HG03039 (cell line): Measurements from ENCODE around the gene KCNB1.

Experiments used
- ATAC-seq: cut with Tn5 transposase; IDR thresholded peaks from one replicate; pipeline ENCODE4 v1.9.1; 2021; ENCODE audit warnings: mild to moderate bottlenecking, moderate library complexity; ENCODE audit not compliant: unreplicated experiment

The KCNB1 gene

GRCh38 chr20:49471397-49471796, 11.1 kb downstream of the KCNB1 start:
- no peak for ATAC-seq

- ATAC-seq: no peak
These were observed 11.5 kb downstream of the KCNB1 start for GRCh38 chr20:49470922-49471321.

- ATAC-seq: no peak
These were observed 13.4 kb downstream of the KCNB1 start for GRCh38 chr20:49469060-49469459.

DNA sequence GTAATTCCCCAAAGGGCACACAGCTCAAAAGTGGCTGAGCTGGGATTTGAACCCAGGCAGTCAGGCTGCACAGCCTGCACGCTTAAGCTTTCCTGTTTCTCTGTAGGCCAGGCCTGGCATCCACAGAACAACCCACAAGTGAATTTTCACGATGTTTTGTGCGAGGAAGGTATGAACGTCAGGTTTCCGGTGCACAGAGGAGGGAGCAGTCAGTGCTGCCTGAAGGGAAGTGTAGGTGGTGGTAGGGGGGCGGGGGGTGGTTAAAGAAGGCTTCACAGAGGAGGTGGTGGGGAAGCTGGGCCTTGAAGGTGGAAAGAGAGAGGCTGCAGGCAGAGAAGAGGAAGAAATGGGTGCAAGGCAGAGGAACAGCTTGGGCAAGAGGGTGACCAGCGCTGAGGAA, 14.1 kb downstream of the KCNB1 start:
- no peak for ATAC-seq

GRCh38 chr20:49466114-49466912, 16.2 kb downstream of the KCNB1 start:
- ATAC-seq: no peak

DNA sequence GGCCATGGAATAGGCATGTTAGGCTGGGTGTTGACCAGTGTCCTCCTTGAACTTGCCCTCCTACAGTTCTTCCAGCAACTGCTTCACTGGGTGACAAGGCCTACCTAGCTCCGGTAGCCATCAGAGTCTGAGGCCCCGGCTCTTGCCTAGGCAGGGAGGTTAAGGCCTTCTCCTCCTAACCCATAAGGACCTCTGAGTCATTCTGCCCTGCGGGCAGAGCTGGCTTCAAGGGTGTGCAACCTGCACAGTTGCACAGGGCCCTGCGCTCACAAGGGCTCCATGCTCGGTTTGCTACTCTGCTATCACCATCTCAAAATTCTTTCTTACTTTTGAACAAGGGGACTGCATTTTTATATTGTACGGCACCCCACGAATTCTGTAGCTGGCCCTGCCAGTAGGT, 17.9 kb downstream of the KCNB1 start:
- ATAC-seq: no peak

GRCh38 chr20:49462626-49463025, 19.8 kb downstream of the KCNB1 start:
- ATAC-seq: no peak

- ATAC-seq: no peak
These were observed 20.4 kb downstream of the KCNB1 start for GRCh38 chr20:49461894-49462620.

DNA sequence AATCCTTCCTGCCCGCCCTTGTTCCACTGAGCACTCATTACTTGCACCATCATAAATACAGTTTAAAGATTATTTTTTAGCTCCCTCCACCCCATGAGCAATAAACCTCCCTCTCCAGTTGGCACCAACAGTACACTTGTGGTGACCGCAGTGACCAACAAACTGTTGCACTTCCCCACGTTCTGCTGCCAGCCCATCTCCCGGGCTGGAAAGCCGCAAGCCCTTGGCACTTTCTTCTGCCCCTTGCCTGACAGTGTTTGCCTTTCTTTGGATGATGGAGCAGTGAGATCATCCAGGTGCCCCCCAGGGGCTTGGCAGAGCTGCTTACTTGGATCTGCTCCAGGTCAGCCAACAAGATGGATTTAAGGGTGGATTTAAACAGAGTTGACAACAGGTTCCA, 21.6 kb downstream of the KCNB1 start:
- ATAC-seq: no peak

DNA sequence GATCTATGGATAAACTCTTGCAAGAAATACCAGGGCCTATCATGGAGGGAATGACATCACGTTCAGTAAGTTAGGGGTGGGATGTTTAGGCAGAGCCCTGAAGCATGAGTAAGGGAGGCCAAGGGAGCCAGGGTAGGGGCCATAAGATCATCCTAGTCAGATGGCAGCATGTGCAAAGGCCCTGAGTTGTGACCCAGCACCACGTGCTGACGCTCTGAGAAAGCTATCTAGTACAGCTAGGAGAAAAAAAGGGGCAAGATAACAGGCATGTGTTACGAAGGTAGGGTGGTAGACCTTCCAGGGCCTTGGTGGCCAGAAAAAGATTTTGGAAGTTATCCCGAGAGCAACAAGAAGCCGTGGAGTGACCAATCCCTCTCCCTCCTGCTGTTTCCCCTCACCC, 22.3 kb downstream of the KCNB1 start:
- ATAC-seq: no peak

GRCh38 chr20:49459684-49460083, 22.8 kb downstream of the KCNB1 start:
- ATAC-seq: no peak

DNA sequence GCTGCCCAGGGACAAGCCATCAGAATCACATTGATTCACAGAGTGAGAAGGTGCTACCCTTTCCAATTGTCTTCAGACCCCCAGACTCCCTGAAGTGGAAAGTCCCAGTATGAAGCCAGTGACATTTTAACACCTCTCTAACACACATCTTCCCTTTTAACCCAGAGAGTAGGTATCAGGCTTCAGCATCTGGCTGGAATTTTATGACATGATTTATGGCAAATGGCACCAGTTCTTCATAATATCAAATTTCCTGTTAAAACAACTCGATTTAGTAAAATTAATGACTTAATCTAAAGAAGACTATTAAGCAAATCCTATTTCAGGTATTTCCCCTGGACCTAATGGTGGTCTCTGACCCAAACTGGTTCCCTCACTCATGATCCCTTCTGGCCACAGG, 25.0 kb downstream of the KCNB1 start:
- no peak for ATAC-seq

DNA sequence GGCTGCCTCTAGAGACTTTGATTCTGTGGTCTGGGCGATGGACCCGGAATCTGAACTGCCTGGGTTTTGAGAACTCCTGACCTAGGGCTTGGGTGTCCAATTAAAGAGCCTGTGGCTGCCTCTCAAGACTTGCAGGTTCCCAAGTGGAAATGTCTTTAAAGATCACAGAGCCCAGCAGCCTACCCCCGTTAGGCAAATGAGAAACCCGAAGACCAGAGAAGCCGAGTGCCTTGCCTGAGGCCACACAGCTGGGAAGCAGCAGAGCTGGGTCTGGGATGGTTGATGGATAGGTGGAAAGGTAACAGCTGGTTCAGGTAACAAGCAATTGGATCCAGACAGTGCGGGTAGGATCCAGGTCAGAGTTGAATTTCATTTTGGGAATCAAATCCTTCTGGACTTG, 25.8 kb downstream of the KCNB1 start:
- ATAC-seq: no peak

DNA sequence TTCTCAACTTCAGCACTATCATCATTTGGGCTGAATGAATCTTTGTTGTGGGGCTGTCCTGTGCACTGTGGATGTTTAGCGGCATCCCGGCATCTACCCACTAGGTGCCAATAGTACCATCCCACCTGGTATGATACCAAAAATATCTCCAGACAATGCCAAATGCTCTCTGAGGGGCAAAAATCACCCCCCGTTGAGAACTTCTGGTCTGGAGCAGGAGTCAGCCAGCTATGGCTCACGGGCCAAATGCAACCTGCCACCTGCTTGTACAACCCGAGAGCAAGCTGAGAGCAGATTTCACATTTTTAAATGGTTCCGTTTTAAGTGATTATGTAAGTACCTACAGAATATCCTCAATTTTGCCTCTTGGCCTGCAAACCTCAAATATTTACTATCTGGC, 26.8 kb downstream of the KCNB1 start:
- no peak for ATAC-seq

DNA sequence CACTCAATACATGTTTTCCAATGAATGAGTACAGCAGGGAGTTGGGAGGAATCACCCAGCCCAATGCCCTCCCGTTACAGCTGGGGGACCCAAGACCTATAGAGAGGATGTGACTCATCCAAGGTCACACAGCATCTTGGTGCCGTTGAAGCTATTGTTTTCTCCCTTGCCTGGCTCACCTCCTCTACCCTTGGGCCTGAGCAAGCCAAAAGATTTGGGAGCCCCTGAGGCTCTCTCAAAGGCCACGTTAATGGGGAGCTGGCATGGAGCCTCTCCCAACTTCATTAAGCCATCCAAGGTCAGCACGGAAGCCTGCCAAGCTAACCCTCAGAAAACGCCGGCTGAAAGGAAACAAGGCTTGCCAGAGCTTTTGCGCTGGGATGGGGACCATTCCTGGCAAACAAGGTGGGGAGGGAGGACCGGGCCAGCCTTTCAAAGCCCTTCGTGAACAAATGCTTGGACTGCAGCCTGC, 30.4 kb downstream of the KCNB1 start:
- no peak for ATAC-seq

DNA sequence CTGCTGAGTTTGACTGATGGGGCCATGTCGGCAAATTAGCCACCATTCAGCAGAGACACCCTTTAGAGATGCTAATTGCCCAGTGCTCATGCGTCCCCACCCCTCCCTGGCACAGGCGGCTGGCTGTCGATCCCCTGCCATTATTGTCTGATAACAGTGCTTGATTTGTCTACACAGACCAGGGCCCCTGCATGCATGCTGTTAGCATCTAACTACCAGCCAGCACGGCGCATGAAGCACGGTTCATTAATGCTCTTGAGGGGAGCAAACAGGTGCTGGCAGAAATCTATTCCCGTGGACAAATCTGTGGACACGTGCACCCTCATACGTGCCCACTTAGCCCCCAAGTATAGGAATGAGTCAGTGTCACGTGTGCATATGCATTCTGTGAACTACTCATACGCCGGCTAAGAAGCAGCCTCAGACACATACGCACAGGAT, 32.2 kb downstream of the KCNB1 start:
- ATAC-seq: no peak

GRCh38 chr20:49448917-49449316, 33.6 kb downstream of the KCNB1 start:
- ATAC-seq: no peak

GRCh38 chr20:49447946-49448809, 34.3 kb downstream of the KCNB1 start:
- no peak for ATAC-seq

- no peak for ATAC-seq
These were observed 35.1 kb downstream of the KCNB1 start for GRCh38 chr20:49447364-49447763.

DNA sequence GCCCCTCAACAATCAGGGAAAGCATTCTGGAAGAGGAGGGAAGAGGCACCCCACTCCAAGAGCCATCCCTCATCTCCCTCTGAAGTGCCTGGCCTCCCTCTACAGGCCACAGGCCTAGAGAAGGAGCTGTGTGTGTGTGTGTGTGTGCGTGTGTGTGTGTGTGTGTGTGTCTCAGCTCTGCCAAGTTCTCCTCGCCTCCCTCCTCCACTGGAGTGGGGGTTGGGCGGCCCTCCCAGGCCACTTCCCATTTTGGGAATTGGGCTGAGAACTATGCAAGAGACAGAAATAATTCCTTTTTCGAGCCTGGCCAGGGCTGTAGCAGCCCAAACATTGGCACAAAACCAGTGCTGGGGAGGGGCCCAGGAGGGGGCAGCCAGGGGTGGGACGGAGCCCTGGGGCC, 35.7 kb downstream of the KCNB1 start:
- no peak for ATAC-seq

GRCh38 chr20:49446080-49446479, 36.4 kb downstream of the KCNB1 start:
- ATAC-seq: no peak
